Measurements from ENCODE around the gene GLOD4. TPM values are rescaled to one million over a fixed set of nuclear protein-coding genes. Genes with fewer than 3 reads are reported as not detected.

The GLOD4 gene
- total RNA-seq, 1 experiment from 2014 or later = 156 TPM

DNA sequence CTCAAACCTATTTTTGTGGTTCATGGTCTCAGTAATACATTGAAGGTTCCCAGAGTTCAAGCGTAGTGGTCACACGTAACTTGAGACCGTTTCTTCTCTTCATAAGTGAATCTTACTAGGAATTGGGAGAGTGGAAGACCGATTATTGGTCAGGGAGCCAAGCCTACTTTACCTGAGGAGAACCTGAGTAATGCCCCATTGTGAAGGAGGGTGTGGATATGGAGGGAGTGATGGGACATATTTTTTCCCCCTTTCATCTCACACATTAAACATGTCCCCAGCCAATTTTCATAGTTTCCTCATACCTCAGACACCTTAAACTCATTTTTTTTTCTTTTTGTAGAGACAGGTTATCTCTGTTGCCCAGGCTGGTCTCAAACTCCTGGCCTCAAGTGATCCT is 38.9 kb downstream of the GLOD4 start:
- DNase-seq (ENCODE audit: low spot score) = no peak

DNA sequence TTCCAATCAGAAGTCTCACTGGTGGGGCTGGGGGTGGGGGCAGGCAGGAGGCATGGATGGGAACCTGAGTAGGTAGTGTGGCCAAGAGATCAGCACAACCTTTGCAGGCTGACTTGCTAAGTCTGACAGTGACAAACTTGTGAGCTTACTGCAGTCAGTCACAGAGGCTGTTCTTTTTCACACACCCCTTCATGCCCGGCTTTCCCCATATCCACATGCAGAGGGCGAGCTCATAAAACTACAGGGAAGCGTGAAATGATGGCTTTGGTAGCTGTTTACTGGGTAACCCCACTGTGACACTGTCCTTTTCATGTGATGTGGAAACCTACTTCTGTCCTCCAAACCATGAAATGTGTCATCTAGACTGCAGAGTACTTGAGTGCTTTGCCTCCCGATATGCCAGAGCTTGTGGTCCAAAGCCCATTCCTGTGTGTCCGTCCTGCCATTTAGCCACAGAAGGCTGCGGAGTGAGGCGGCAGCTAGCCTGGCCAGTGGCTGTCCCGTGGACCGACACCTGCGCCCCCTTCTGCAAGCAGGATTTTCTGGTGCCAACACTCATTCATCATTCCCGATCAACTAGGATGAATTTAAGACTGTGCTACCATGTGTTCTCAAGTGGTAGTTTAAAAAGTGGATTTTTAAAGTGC is 39.8 kb downstream of the GLOD4 start:
- peak; percentile 5 for DNase-seq (ENCODE audit: low spot score)

DNA sequence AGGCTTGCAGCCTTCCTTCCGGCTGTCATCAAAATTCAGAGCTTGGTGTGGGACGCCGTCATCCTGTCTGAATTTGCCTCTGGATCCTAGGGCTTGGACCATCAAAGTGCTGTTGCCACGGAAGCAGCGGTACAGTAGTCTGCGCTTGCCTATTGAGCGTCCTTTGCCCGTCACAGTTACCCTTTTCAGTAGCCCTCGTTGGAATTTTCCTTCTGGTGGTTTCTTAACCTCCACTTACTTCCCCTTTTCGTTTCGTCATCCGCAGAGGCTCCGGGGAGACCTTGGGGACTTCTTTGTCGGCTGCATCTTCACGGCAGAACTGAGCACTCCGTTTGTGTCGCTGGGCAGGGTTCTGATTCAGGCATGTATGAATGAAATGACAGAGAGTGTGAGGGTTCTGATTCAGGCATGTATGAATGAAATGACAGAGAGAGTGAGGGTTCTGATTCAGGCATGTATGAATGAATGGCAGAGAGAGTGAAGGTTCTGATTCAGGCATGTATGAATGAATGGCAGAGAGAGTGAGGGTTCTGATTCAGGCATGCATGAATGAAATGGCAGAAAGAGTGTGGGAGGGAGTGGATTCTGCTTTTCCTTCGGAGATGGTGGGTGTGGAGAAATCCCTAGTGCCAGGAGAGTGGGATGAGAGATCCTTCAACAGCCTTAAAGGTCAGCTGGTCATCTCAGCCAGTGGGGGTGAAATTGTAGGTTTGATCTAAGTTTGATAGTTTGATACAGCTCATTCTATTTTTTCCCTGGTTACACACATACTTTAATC is 41.7 kb downstream of the GLOD4 start:
- no peak for DNase-seq (ENCODE audit: low spot score)

- no peak for DNase-seq (ENCODE audit: low spot score)
Measured at GRCh38 chr17:737561-738113, 44.4 kb downstream of the GLOD4 start.

DNA sequence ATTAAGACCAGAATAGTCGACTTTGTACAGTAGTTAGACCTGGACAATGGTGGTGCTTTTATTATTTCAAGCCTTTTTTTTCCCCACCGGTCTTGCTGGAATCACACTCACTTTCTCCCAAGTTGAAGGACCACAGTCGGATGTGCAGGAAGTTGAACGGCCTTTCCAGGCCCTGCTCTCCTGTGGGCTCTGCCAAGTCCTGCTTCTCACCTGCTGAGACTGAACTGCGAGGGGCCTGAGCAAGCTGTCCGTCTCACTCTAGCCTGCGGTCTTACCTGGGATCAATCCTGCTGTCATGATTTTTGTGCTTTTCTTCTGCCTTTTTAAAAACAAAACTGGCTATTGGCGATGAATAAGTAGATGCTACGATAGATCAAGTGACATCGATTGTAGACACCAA is 48.3 kb downstream of the GLOD4 start:
- no peak for DNase-seq (ENCODE audit: low spot score)

- no peak for DNase-seq (ENCODE audit: low spot score)
Measured at GRCh38 chr17:732902-733720, 49.0 kb downstream of the GLOD4 start.

- DNase-seq (ENCODE audit: low spot score) = peak; percentile 50
Measured at GRCh38 chr17:732067-732901, 49.8 kb downstream of the GLOD4 start, which contains the start of gene TLCD3A. Gene TLCD3A, plus strand, starts transcription at chr17:732596. Its CDS starts 52 bp downstream, at chr17:732648.

DNA sequence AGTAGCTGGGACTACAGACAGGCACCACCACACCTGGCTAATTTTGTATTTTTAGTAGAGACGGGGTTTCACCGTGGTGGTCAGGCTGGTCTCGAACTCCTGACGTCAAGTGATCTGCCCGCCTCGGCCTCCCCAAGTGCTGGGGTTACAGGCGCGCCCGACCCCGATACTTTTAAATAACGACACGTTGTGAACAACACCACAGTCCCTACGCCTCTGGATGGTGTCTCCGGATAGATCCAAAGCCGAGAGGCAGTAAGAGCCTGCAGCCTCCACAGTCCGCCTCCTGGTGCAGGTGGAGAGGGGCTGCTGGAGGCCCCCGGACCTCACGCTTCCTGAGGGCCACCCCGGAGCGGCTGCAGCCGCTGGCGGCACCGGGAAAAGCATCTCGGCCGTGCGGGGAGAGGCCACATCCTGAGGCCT is 50.4 kb downstream of the GLOD4 start:
- DNase-seq (ENCODE audit: low spot score) = no peak

GRCh38 chr17:728911-729310 is 53.2 kb downstream of the GLOD4 start:
- DNase-seq (ENCODE audit: low spot score) = no peak

DNA sequence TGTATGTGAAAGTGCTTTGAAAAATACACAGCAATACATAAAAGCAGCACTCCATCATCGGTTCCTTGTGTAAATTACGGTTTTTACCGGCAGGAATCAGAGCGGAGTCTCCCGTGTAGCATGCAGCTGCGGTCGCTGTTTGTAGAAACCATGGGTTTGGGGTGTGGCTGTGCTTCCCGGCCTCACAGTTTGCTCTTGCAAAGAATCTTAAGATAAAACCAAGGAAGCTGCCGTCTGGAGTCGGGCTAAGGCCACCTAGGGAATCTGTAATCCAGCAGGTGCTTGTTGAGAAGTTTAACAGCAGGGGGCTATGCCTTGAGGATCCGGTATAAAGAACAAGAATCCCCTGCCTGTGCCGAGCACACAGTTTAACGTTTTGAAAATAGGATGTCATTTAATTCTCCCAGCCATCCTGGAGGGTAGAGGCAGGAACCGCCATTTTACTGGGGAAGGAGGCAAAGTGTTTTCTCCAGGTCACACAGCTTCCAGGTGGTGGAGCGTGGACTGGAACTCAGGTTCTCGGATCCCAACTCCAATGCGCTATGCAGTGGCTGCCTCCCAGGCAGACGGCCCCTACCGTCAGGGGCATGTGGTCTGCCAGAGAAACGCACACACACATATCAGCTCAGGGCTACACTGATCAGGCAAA is 55.7 kb downstream of the GLOD4 start:
- DNase-seq (ENCODE audit: low spot score) = no peak

GRCh38 chr17:725746-726145 is 56.3 kb downstream of the GLOD4 start:
- DNase-seq (ENCODE audit: low spot score) = no peak

GRCh38 chr17:725084-725483 is 57.0 kb downstream of the GLOD4 start:
- no peak for DNase-seq (ENCODE audit: low spot score)

GRCh38 chr17:721540-721937 is 60.5 kb downstream of the GLOD4 start:
- no peak for DNase-seq (ENCODE audit: low spot score)

GRCh38 chr17:720706-721539 is 61.2 kb downstream of the GLOD4 start:
- no peak for DNase-seq (ENCODE audit: low spot score)

DNA sequence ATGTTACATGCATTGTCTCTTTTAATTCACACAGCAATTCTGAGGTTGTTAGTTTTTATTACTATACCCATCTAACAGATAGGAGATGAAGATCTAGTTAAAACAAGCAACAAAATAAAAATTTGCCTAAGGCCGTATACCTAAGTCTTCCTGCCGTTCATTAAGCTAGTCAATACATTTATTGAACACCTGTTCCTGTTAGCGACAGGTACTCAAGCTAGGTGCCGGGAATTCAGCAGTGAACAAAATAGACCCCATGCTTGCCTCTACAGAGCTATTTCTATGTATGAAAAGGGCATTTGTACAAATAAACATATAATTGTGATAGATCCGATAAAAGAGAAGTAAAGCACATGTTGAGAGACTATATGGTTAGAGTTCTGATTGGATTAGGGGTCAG is 64.0 kb downstream of the GLOD4 start:
- no peak for DNase-seq (ENCODE audit: low spot score)

Other genes with a start within 250 kb of the GLOD4 start
- 5.7 and 8.9 TPM in 2 replicates for gene VPS53, start 67.4 kb downstream of the GLOD4 start, total RNA-seq (2014; rRNA removed; shearing (Covaris generic))
- gene TLCD3A, start 49.7 kb downstream of the GLOD4 start, total RNA-seq (2014; rRNA removed; shearing (Covaris generic)) = 42.5 and 51.4 TPM in 2 replicates
- gene GEMIN4, start 30.0 kb downstream of the GLOD4 start, total RNA-seq (2014; rRNA removed; shearing (Covaris generic)) = 10.8 and 17.5 TPM in 2 replicates
- 28.1 and 33.4 TPM in 2 replicates for gene MRM3, start 73 bp upstream of the GLOD4 start, total RNA-seq (2014; rRNA removed; shearing (Covaris generic))
- 47.1 and 51.8 TPM in 2 replicates for gene NXN, start 197.5 kb upstream of the GLOD4 start, total RNA-seq (2014; rRNA removed; shearing (Covaris generic))
- 34.0 and 36.9 TPM in 2 replicates for gene TIMM22, start 214.8 kb upstream of the GLOD4 start, total RNA-seq (2014; rRNA removed; shearing (Covaris generic))